Left ventricle myocardium superior (tissue), 1 donor: ENCODE results near the gene ZNF511. TPM values are rescaled to one million over a fixed set of nuclear protein-coding genes. Genes with fewer than 3 reads are reported as not detected.
A peak's percentile ranks its signal among the peaks of the same experiment; 100 is the strongest.

Experiments used
- ATAC-seq: fragments of 200-7000 bp; cut with Tn5 transposase; one replicate; pipeline ENCODE4 v1.9.1; 2020; ENCODE audit warnings: mild to moderate bottlenecking, moderate library complexity
- DNase-seq: peaks from one replicate; pipeline ENCODE4 v3.0.0-alpha.2; 2020
- intact Hi-C: fragments of 100-400 bp; cut with micrococcal nuclease; formaldehyde crosslinking; loops from one replicate; pipeline ENCODE4 v1.11.0; 2022
- total RNA-seq: library from RNA; stranded (reverse); fragmentation: NEBNext Ultra II Directional; extraction: Animal tissue kit (Norgen Biotek cat#: 25700); gene quantifications from one replicate; pipeline ENCODE4 v1.2.1, GENCODE V29; 2021
- donor health status: DM: no; HTN: yes; CAD: no; lungs with severe emphysema.

The ZNF511 gene
- total RNA-seq, 1 donor from 2014 or later = 45.1 TPM

GRCh38 chr10:133359554-133359971 lies 50.8 kb downstream of the ZNF511 start:
- intact Hi-C loops = no loop called here
- DNase-seq (peak; percentile 53), ATAC-seq (peak; percentile 11)

- DNase-seq = no peak
- intact Hi-C loops = no loop called here
Observed at GRCh38 chr10:133359972-133360610, 51.4 kb downstream of the ZNF511 start.

GRCh38 chr10:133361227-133361626 lies 52.5 kb downstream of the ZNF511 start:
- intact Hi-C loops = no loop called here
- no peak for DNase-seq
- no peak for ATAC-seq

More at GRCh38 chr10:133359972-133360610, 51.4 kb downstream of the ZNF511 start:
- no peak for ATAC-seq

- no peak for DNase-seq
- intact Hi-C loops = no loop called here
- ATAC-seq = no peak
Observed at GRCh38 chr10:133361773-133362441, 53.2 kb downstream of the ZNF511 start.

Other genes with a start within 250 kb of the ZNF511 start
- gene ADGRA1, start 221.0 kb upstream of the ZNF511 start, total RNA-seq = not detected
- gene KNDC1, start 148.7 kb upstream of the ZNF511 start, total RNA-seq = 0.20 TPM
- not detected for gene UTF1, start 78.7 kb upstream of the ZNF511 start, total RNA-seq
- 0.99 TPM for gene VENTX, start 71.1 kb upstream of the ZNF511 start, total RNA-seq
- gene ADAM8, start 32.0 kb upstream of the ZNF511 start, total RNA-seq = 2.4 TPM
- gene TUBGCP2, start within 50 bp of the ZNF511 start, total RNA-seq = 42.6 TPM
- gene CALY, start 28.0 kb downstream of the ZNF511 start, total RNA-seq = not detected
- gene PRAP1, start 38.5 kb downstream of the ZNF511 start, total RNA-seq = not detected
- 9.3 TPM for gene FUOM, start 49.1 kb downstream of the ZNF511 start, total RNA-seq
- gene ECHS1, start 64.4 kb downstream of the ZNF511 start, total RNA-seq = 226 TPM
- 2.8 TPM for gene PAOX, start 70.3 kb downstream of the ZNF511 start, total RNA-seq
- gene MTG1, start 85.2 kb downstream of the ZNF511 start, total RNA-seq = 20.9 TPM
- not detected for gene SPRN, start 115.7 kb downstream of the ZNF511 start, total RNA-seq
- gene SCART1, start 145.0 kb downstream of the ZNF511 start, total RNA-seq = 0.45 TPM
- 0.69 TPM for gene CYP2E1, start 218.4 kb downstream of the ZNF511 start, total RNA-seq